Karpas-422 (cell line): Measurements from ENCODE around the gene GPR39. TPM values are rescaled to one million over a fixed set of nuclear protein-coding genes. Genes with fewer than 3 reads are reported as not detected.

Experiments used
- DNase-seq: peaks from one replicate; pipeline ENCODE4 v3.0.0-alpha.2; 2015
- H2AFZ ChIP-seq: fragments of 200-600 bp; sonication (generic); 2 replicates; pipeline ENCODE4 v1.6.1; 2014; ENCODE audit warnings: antibody characterized with exemption, low read length, mixed read lengths
- H3K27ac ChIP-seq: fragments of 200-600 bp; sonication (generic); 2 replicates; pipeline ENCODE4 v1.5.1; 2014; ENCODE audit warnings: mild to moderate bottlenecking, low read length, moderate library complexity
- H3K27me3 ChIP-seq: fragments of 200-600 bp; sonication (generic); 2 replicates; pipeline ENCODE4 v1.6.1; 2014; ENCODE audit warnings: low read length, mixed read lengths
- H3K36me3 ChIP-seq: fragments of 200-600 bp; sonication (generic); 2 replicates; pipeline ENCODE4 v1.6.1; 2014; ENCODE audit warnings: low read length, mixed read lengths; ENCODE audit not compliant: insufficient read depth
- H3K4me1 ChIP-seq: fragments of 200-600 bp; sonication (generic); 2 replicates; pipeline ENCODE4 v1.6.1; 2014; ENCODE audit warnings: mild to moderate bottlenecking, low read length, mixed read lengths
- H3K4me2 ChIP-seq: fragments of 200-600 bp; sonication (generic); 2 replicates; pipeline ENCODE4 v1.6.1; 2014; ENCODE audit warnings: low read length, low read depth, mild to moderate bottlenecking; ENCODE audit not compliant: poor library complexity, severe bottlenecking
- H3K4me3 ChIP-seq: fragments of 200-600 bp; sonication (generic); 2 replicates; pipeline ENCODE4 v1.5.1; 2014; ENCODE audit warnings: mild to moderate bottlenecking, antibody characterized with exemption, low read length, mixed read lengths
- H3K79me2 ChIP-seq: fragments of 200-600 bp; sonication (generic); 2 replicates; pipeline ENCODE4 v1.6.1; 2014; ENCODE audit warnings: mild to moderate bottlenecking, low read length, mixed read lengths
- H3K9ac ChIP-seq: fragments of 200-600 bp; sonication (generic); 2 replicates; pipeline ENCODE4 v1.6.0; 2014; ENCODE audit warnings: low read length
- H3K9me2 ChIP-seq: fragments of 200-600 bp; sonication (generic), shearing (Covaris generic); replicated peaks from 2 replicates; pipeline ENCODE4 v1.6.0; 2014; ENCODE audit warnings: mild to moderate bottlenecking, low read length, moderate library complexity; ENCODE audit not compliant: insufficient read depth
- H3K9me3 ChIP-seq: fragments of 300-700, 200-600 bp; sonication (generic); 2 replicates; pipeline ENCODE4 v1.6.1; 2014; ENCODE audit warnings: low read length, mixed read lengths
- H4K20me1 ChIP-seq: fragments of 200-600 bp; sonication (generic); 2 replicates; pipeline ENCODE4 v1.6.1; 2014; ENCODE audit warnings: mild to moderate bottlenecking, antibody characterized with exemption, low read length, low read depth; ENCODE audit not compliant: insufficient read depth
- total RNA-seq: library from RNA; depleted of rRNA; stranded (reverse); fragments of >200 nt; shearing (Covaris generic); gene quantifications from 2 replicates; pipeline ENCODE4 v1.2.3, GENCODE V29; 2014; ENCODE audit warnings: low replicate concordance

Gene GPR39
- total RNA-seq, 1 experiment from 2014 or later, result 0.34 TPM

DNA sequence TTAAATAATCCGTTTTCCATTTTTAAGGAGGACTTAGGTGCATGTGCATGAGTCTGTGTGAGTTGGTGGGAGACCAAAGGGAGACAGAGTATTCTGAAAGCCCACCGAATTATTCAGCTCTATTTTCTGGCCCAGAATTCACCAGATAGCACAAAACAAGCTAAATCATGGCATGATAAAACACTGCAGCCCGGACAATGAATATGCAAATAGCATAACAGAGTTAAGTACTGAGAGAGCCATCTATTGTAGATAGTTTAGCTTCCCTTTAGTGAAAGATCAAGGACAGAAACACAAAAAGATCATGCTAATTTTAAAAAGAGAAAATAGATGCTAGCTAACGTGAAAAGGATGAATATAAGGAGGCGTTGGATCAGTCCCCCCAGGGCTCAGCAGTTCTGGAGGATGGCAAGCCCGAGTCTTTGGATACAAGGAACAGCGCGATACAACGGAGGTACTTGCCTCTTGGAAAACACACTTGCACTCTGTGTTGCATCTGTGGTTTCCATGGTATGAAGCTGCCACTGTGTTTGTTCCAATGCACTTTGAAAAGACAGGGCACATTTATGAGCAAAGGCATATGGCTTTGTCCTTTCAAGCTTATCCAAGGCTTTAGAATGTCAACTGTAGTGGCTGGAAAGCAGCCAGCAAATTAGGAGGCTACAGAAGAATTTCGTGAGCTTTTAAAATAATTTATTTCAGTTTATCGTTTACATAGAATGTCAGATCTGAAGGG lies 133.5 kb downstream of the GPR39 start:
- Histone ChIP-seq H4K20me1 (no peaks in the 10 kb centered on the region), H3K79me2 (no peaks in the 10 kb centered on the region), H3K4me1 (peaks cover 9% of the 10 kb centered on the region; the same call in 1 of the 2 replicates), H3K9ac (no peak overlapping the region), H3K36me3 (no peaks in the 10 kb centered on the region), H3K27ac (no peak overlapping the region), H3K9me3 (no peaks in the 10 kb centered on the region), H2AFZ (no peak overlapping the region), H3K9me2 (no peaks in the 10 kb centered on the region), H3K4me3 (no peak overlapping the region), H3K4me2 (no peak overlapping the region), H3K27me3 (0 out of 2 replicates have a peak, but pooled peaks cover 2% of the 10 kb centered on the region)
- DNase-seq, result no peak

DNA sequence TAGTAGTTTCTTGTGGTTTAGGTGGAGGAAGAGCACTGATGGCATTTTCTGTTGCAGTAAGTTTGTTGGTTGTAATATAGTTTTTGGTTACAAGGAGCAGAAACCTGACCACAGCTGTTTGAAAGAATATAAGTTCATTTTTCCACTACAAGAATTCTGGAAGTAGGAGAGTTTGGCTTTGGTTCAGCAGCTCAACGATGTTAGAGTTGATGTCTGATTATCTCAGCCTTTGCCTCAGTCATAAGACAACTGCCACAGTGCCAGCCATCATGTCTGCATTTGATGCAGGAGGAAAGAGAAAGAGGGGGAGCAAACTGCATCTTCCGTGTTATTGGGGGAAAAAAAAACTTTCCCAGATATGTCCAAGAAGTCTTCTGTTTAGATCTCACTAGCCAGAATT lies 134.3 kb downstream of the GPR39 start:
- H4K20me1 ChIP-seq, result no peaks in the 10 kb centered on the region
- no peak overlapping the region for H3K9ac ChIP-seq
- peak; percentile 6 for DNase-seq
- no peaks in the 10 kb centered on the region for H3K79me2 ChIP-seq
- H3K9me2 ChIP-seq, result no peaks in the 10 kb centered on the region
- no peaks in the 10 kb centered on the region for H3K9me3 ChIP-seq
- no peak overlapping the region for H3K4me2 ChIP-seq
- no peak overlapping the region for H3K27ac ChIP-seq
- peaks cover 9% of the 10 kb centered on the region; the same call in 1 of the 2 replicates for H3K4me1 ChIP-seq
- H3K27me3 ChIP-seq, result 0 out of 2 replicates have a peak, but pooled peaks cover 2% of the 10 kb centered on the region
- no peak overlapping the region for H3K4me3 ChIP-seq
- H3K36me3 ChIP-seq, result no peaks in the 10 kb centered on the region
- no peak overlapping the region for H2AFZ ChIP-seq

DNA sequence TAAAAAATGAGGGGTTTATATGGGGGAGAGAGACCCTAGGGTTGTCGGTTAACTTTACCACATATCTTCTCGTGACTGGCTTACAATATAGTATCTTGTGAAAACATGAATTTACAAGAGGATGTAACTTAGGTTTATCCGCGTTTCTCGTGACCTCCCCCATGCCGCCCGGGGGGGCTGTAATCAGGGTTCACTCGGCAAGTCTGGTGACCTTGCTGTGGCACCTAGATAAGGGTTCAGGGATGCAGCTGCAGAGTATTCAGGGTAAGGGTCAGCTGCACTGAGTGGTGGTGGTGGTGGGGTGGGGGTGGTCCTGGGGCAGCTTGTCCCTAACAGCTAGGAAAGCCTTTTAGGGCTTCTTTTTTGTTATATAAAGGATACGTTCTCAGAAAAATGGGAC lies 141.1 kb downstream of the GPR39 start:
- H4K20me1 ChIP-seq, result no peaks in the 10 kb centered on the region
- no peaks in the 10 kb centered on the region for H3K27me3 ChIP-seq
- H3K9me2 ChIP-seq, result no peaks in the 10 kb centered on the region
- H3K4me3 ChIP-seq, result no peak overlapping the region
- no peaks in the 10 kb centered on the region for H3K4me1 ChIP-seq
- H3K9ac ChIP-seq, result no peak overlapping the region
- no peak overlapping the region for H2AFZ ChIP-seq
- no peaks in the 10 kb centered on the region for H3K79me2 ChIP-seq
- no peak overlapping the region for H3K4me2 ChIP-seq
- DNase-seq, result no peak
- H3K36me3 ChIP-seq, result no peaks in the 10 kb centered on the region
- H3K9me3 ChIP-seq, result no peaks in the 10 kb centered on the region
- no peak overlapping the region for H3K27ac ChIP-seq

DNA sequence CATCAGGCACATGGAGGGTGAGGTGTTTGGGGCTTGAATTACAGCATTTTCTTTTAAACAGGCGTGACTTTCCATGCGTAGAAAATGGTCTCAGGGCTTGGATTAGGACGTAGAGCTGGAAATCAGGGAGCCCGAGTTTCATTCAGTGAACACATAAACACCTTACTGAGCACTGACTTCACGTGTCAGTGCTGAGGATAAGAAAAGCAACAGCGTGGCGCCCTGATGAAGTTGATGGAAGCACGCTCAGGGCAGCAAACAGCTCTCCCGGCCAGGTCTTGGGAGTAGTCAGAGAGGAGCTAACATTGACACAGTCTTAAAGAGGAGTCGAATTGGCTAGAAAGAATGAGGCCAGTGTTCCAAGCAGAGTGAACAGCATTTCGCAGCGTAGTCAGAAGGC lies 142.7 kb downstream of the GPR39 start:
- Histone ChIP-seq H3K4me3 (no peak overlapping the region), H2AFZ (no peak overlapping the region), H3K9me3 (no peaks in the 10 kb centered on the region), H3K36me3 (no peaks in the 10 kb centered on the region), H3K27ac (no peak overlapping the region), H3K4me1 (no peaks in the 10 kb centered on the region), H3K79me2 (no peaks in the 10 kb centered on the region), H3K27me3 (no peaks in the 10 kb centered on the region), H3K9me2 (no peaks in the 10 kb centered on the region), H3K4me2 (no peak overlapping the region), H3K9ac (no peak overlapping the region), H4K20me1 (no peaks in the 10 kb centered on the region)
- no peak for DNase-seq

DNA sequence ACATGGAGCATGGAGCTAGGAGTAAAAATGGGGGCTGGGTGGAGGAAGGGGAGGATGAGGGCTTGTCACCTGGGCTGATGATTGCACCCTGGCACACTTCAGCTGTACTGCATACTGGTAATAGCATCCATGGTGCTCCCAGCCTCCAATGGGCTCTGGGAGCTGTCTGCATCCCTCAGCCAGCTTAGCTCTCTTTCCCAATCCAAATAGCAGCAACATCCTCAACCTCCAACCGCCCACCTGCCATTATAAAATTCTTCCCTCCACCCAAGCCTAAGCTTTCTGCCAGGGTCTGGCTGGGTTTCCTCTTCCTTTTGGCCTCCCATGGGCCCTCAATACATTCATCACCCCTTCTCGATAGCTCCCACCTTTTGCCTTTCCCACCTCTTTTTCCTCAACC lies 143.3 kb downstream of the GPR39 start:
- H3K4me3 ChIP-seq, result no peak overlapping the region
- H4K20me1 ChIP-seq, result no peaks in the 10 kb centered on the region
- no peak overlapping the region for H3K4me2 ChIP-seq
- H3K27ac ChIP-seq, result no peak overlapping the region
- DNase-seq, result no peak
- no peak overlapping the region for H3K9ac ChIP-seq
- H3K79me2 ChIP-seq, result no peaks in the 10 kb centered on the region
- no peak overlapping the region for H2AFZ ChIP-seq
- no peaks in the 10 kb centered on the region for H3K4me1 ChIP-seq
- H3K27me3 ChIP-seq, result no peaks in the 10 kb centered on the region
- no peaks in the 10 kb centered on the region for H3K9me2 ChIP-seq
- no peaks in the 10 kb centered on the region for H3K36me3 ChIP-seq
- H3K9me3 ChIP-seq, result no peaks in the 10 kb centered on the region

DNA sequence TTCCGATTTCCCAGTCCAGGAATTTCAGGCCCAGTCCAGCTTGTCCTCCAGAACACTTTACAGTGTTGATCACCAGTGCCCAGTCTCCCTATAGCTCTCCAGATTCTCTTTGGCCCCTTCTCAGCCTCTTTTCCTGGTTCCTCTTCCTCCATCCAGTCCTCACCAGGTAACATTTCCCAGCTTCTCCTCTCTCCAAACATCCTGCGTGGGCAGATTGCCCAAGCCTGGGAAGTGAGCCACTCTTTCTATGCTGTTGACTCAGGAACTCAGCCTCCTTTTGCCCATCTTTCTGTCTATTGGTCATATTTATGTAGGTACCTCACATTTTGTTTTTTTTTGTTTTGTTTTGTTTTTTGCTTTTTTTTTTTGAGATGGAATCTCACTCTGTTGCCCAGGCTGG lies 144.0 kb downstream of the GPR39 start:
- H3K4me2 ChIP-seq, result no peak overlapping the region
- no peak overlapping the region for H3K27ac ChIP-seq
- no peak for DNase-seq
- no peaks in the 10 kb centered on the region for H3K27me3 ChIP-seq
- no peak overlapping the region for H2AFZ ChIP-seq
- no peaks in the 10 kb centered on the region for H3K9me2 ChIP-seq
- H3K9me3 ChIP-seq, result no peaks in the 10 kb centered on the region
- H3K79me2 ChIP-seq, result no peaks in the 10 kb centered on the region
- H3K36me3 ChIP-seq, result no peaks in the 10 kb centered on the region
- H3K4me3 ChIP-seq, result no peak overlapping the region
- no peaks in the 10 kb centered on the region for H3K4me1 ChIP-seq
- H4K20me1 ChIP-seq, result no peaks in the 10 kb centered on the region
- H3K9ac ChIP-seq, result no peak overlapping the region

DNA sequence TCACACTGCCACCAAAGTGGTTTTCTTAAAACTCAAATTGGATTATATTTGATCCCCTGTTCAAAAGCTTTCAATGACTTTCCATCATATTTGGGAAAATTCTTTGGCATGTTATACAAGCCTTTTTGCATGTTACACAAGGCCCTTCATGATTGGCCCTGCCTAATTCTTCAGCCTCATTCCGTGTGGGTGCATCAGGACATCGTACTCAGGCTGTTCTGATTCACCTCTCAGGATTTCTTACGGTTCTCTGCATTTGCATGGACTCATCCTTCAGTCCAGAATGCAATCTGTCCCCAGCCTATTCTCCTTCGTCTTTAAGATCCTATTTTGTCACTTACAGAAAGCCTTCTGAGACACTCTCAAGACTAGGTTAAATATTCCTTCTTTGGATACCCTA lies 145.6 kb downstream of the GPR39 start:
- H3K36me3 ChIP-seq, result no peaks in the 10 kb centered on the region
- no peak overlapping the region for H3K27ac ChIP-seq
- no peak overlapping the region for H3K4me3 ChIP-seq
- H3K9me2 ChIP-seq, result no peaks in the 10 kb centered on the region
- no peak overlapping the region for H3K4me2 ChIP-seq
- H3K9ac ChIP-seq, result no peak overlapping the region
- H3K27me3 ChIP-seq, result no peaks in the 10 kb centered on the region
- no peaks in the 10 kb centered on the region for H3K9me3 ChIP-seq
- H3K4me1 ChIP-seq, result no peaks in the 10 kb centered on the region
- H2AFZ ChIP-seq, result no peak overlapping the region
- no peak for DNase-seq
- H3K79me2 ChIP-seq, result no peaks in the 10 kb centered on the region
- H4K20me1 ChIP-seq, result no peaks in the 10 kb centered on the region

DNA sequence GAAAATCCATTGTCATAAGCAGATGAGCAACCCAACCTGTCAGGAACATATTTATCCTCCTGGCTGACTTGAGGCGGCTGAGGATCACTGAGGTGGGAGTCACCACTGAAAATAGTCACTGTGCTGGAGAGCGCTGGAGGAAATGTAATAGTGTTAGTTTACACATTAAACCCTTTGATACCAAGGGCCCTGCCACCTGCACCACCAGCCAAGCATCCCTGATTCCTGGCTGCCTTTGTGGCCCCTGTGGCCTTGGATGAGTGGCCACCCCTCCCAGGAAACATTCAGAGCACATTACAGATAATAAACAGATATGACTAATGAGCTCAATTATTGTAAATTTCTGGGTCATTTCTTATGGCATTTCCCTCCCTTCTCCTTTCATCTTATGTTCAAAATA lies 147.5 kb downstream of the GPR39 start:
- H3K27ac ChIP-seq, result no peak overlapping the region
- no peak for DNase-seq
- no peaks in the 10 kb centered on the region for H3K9me3 ChIP-seq
- no peaks in the 10 kb centered on the region for H3K79me2 ChIP-seq
- H3K9me2 ChIP-seq, result no peaks in the 10 kb centered on the region
- H2AFZ ChIP-seq, result no peak overlapping the region
- no peaks in the 10 kb centered on the region for H3K36me3 ChIP-seq
- no peak overlapping the region for H3K9ac ChIP-seq
- no peak overlapping the region for H3K4me2 ChIP-seq
- no peaks in the 10 kb centered on the region for H3K4me1 ChIP-seq
- no peaks in the 10 kb centered on the region for H4K20me1 ChIP-seq
- H3K4me3 ChIP-seq, result no peak overlapping the region
- no peaks in the 10 kb centered on the region for H3K27me3 ChIP-seq
